Transverse colon (tissue), 4 donors: Measurements from ENCODE around the gene RNU5B-1. TPM values are rescaled to one million over a fixed set of nuclear protein-coding genes. Genes with fewer than 3 reads are reported as not detected.
"Not testable (repeated sequence)": the region's sequence is repeated elsewhere in the genome, so short reads cannot be mapped to it uniquely, and the experiment has no call there.

Source experiments
- DNase-seq: peaks from one replicate; pipeline ENCODE4 v3.0.0-alpha.2; 2019
- H3K27ac ChIP-seq, 4 donors: fragments of 200-600 bp; sonication (generic); 2 replicates each; pipeline ENCODE4 v1.5.1; 2016 to 2018; ENCODE audit warnings: inconsistent platforms in 4 of 4
- H3K27me3 ChIP-seq: fragments of 200-600 bp; sonication (generic); 2 replicates; pipeline ENCODE4 v1.5.1; 2017; ENCODE audit warnings: inconsistent platforms
- H3K36me3 ChIP-seq, 4 donors: fragments of 200-600 bp; sonication (generic); 2 replicates each; pipeline ENCODE4 v1.5.1; 2017 to 2019; ENCODE audit warnings: inconsistent platforms in 4 of 4
- H3K4me1 ChIP-seq, 4 donors: fragments of 200-600 bp; sonication (generic); 2 replicates each; pipeline ENCODE4 v1.5.1; 2017 to 2020; ENCODE audit warnings: inconsistent platforms in 4 of 4
- H3K4me3 ChIP-seq, 4 donors: fragments of 200-600 bp; sonication (generic); 1 replicate in 1 of 4; 2 replicates in 3 of 4; pipeline versions ENCODE4 v1.5.1 to v1.6.1; 2017 to 2019; ENCODE audit warnings: inconsistent platforms in 4 of 4
- H3K9me3 ChIP-seq, 2 donors: fragments of 200-600 bp; sonication (generic); 2 replicates each; pipeline ENCODE4 v1.5.1; 2017 to 2019; ENCODE audit warnings: inconsistent platforms in 2 of 2
- EP300 ChIP-seq: sonication (generic); formaldehyde crosslinking; IDR thresholded peaks from one replicate; pipeline ENCODE4 v1.6.1; 2017; ENCODE audit warnings: antibody characterized with exemption, low read depth
- POLR2A ChIP-seq: fragments of 450-650 bp; IDR thresholded peaks from one replicate; pipeline ENCODE4 v1.6.1; 2016; ENCODE audit warnings: antibody characterized with exemption, mild to moderate bottlenecking, moderate library complexity
- POLR2AphosphoS5 ChIP-seq, 3 donors: sonication (generic); formaldehyde crosslinking; IDR thresholded peaks; one replicate each; pipeline ENCODE4 v1.6.1; 2016; ENCODE audit warnings: antibody characterized with exemption in 3 of 3
- WGBS, 2 donors: methylation state at CpG; one replicate each; pipeline ENCODE4 v1.1.5; 2018; ENCODE audit warnings: low coverage in 1 of 2; 5-methylcytosine and 5-hydroxymethylcytosine counted together
- in situ Hi-C, 4 donors: fragments of 200-750 bp; cut with MboI; loops; one replicate each; pipeline versions ENCODE4 v1.15.0 to v1.15.1; 2017; ENCODE audit warnings: low sequenced_read_pairs in 3 of 4, low pct_ligation_motif_present in 1 of 4, low pct_unique_long_range_greater_than_20kb in 1 of 4
- intact Hi-C: fragments of 100-400 bp; cut with DNase I; formaldehyde crosslinking; loops from one replicate; pipeline ENCODE4 v1.15.1; 2023; ENCODE audit warnings: low total_unique reads
- total RNA-seq, 4 donors: library from RNA; depleted of rRNA; stranded (reverse); fragments of >200 nt; gene quantifications; one replicate each; pipeline ENCODE4 v1.1.0, GENCODE V29; 2016
- TF ChIP-seq, protein P1 (sequence below), 5 experiments: fragments of 200-600 bp in 3 of 5; fragments of 450-650 bp in 2 of 5; sonication (generic) in 3 of 5; IDR thresholded peaks; 1 replicate in 2 of 5; 2 replicates in 3 of 5; pipeline ENCODE4 v1.5.1; 2016 to 2017; ENCODE audit warnings: antibody characterized with exemption in 5 of 5, inconsistent platforms in 3 of 5, mild to moderate bottlenecking in 2 of 5, moderate library complexity in 1 of 5

RNU5B-1 gene
- total RNA-seq, 4 donors from 2014 or later, result not detected

DNA sequence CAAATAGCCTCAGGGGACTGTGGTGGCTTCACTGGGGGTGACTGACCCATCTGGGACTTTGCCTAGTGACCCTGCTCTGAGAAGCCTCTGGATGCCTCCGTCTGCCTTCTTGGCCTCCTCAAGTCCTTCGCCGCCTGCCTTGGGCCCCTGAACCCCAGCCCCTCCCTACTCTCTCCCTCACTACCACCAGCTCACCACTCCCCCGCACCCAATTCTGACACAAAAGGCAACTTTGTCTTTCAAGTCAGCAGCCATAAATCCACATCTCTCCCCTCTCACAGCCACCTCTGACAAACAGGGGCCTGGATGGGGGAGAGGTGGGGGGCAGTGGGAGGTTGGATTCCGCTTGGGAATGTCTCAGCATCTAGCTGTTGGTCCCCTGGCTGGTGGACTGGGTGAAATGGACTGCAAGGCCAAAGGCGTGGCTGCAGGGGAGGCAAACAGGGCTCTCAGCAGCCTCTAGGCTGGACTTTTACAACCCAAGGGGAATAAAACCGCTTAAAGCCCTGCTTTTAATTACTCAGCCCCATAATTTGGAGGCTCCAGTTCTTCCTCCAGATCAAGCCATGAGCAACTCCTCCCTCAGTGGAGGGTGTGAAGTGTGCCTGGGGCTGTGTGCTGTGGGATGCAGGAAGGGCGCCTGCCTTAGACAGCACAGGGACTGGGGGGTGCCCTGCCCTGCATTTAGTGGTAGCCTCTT, 39.9 kb downstream of the RNU5B-1 start:
- intact Hi-C loops, result no loop called here
- H3K27me3 ChIP-seq, result no peaks in the 10 kb centered on the region
- no peak overlapping the region for H3K27ac ChIP-seq
- TF ChIP-seq, protein P1, sequence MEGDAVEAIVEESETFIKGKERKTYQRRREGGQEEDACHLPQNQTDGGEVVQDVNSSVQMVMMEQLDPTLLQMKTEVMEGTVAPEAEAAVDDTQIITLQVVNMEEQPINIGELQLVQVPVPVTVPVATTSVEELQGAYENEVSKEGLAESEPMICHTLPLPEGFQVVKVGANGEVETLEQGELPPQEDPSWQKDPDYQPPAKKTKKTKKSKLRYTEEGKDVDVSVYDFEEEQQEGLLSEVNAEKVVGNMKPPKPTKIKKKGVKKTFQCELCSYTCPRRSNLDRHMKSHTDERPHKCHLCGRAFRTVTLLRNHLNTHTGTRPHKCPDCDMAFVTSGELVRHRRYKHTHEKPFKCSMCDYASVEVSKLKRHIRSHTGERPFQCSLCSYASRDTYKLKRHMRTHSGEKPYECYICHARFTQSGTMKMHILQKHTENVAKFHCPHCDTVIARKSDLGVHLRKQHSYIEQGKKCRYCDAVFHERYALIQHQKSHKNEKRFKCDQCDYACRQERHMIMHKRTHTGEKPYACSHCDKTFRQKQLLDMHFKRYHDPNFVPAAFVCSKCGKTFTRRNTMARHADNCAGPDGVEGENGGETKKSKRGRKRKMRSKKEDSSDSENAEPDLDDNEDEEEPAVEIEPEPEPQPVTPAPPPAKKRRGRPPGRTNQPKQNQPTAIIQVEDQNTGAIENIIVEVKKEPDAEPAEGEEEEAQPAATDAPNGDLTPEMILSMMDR (IDR thresholded peaks at IDR 0.05), result no peak
- TF ChIP-seq EP300 (no peak), POLR2A (no peak), POLR2AphosphoS5 (IDR thresholded peaks at IDR 0.05) (no peak)
- DNase-seq, result peak; percentile 15
- in situ Hi-C loops, result no loop called here
- H3K4me3 ChIP-seq, result no peak overlapping the region
- H3K4me1 ChIP-seq, result peaks cover 0 to 25% (median 14%) of the 10 kb centered on the region in 4 donors
- 67% methylated on average over 8 of the region's 8 CpGs; no CpG with 5 or more reads in 1 of the 2 donors for WGBS, 2 donors
- no peaks in the 10 kb centered on the region for H3K9me3 ChIP-seq
- no peaks in the 10 kb centered on the region for H3K36me3 ChIP-seq

- in situ Hi-C loops, result no loop called here
Measured at GRCh38 chr15:65344914-65345275, 40.4 kb downstream of the RNU5B-1 start.

GRCh38 chr15:65346856-65347598, 42.5 kb downstream of the RNU5B-1 start:
- in situ Hi-C loops, result no loop called here

More at GRCh38 chr15:65344914-65345275, 40.4 kb downstream of the RNU5B-1 start:
- intact Hi-C loops, result no loop called here
- WGBS, 2 donors, result 77% methylated on average over 2 of the region's 2 CpGs; no CpG with 5 or more reads in 1 of the 2 donors
- no peaks in the 10 kb centered on the region for H3K27me3 ChIP-seq
- DNase-seq, result no peak
- H3K36me3 ChIP-seq, result no peaks in the 10 kb centered on the region
- no peak overlapping the region for H3K27ac ChIP-seq
- H3K4me3 ChIP-seq, result no peak overlapping the region
- no peak for TF ChIP-seq POLR2A
- no peak for TF ChIP-seq POLR2AphosphoS5 (IDR thresholded peaks at IDR 0.05)
- no peak for TF ChIP-seq EP300
- TF ChIP-seq, protein P1 (IDR thresholded peaks at IDR 0.05), result no peak
- H3K9me3 ChIP-seq, result no peaks in the 10 kb centered on the region
- H3K4me1 ChIP-seq, result peaks cover 0 to 25% (median 12%) of the 10 kb centered on the region in 4 donors

DNA sequence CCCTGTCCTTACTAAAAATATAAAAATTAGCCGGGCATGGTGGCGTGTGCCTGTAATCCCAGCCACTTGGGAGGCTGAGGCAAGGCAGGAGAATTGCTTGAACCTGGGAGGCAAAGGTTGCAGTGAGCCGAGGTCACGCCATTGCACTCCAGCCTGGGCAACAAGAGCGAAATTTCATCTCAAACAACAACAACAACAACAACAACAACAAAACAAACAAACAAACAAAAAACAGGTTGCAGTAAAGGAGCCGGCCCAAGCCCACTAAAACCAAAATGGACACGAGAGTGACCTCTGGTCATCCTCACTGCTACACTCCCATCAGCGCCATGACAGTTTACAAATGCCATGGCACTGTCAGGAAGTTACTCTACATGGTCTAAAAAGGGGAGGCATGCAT, 43.3 kb downstream of the RNU5B-1 start:
- H3K4me1 ChIP-seq, result peaks cover 0 to 20% (median 11%) of the 10 kb centered on the region in 4 donors
- H3K36me3 ChIP-seq, intact Hi-C loops, DNase-seq, H3K4me3 ChIP-seq, H3K9me3 ChIP-seq, H3K27me3 ChIP-seq, H3K27ac ChIP-seq, in situ Hi-C loops: not testable (repeated sequence)
- 83 to 91% methylated on average over 6 to 8 of the region's 8 CpGs for WGBS, 2 donors

More at GRCh38 chr15:65346856-65347598, 42.5 kb downstream of the RNU5B-1 start:
- H3K4me3 ChIP-seq, result no peak overlapping the region
- intact Hi-C loops, result no loop called here
- DNase-seq, result no peak
- H3K27me3 ChIP-seq, result peaks cover 2% of the 10 kb centered on the region
- TF ChIP-seq POLR2A, result no peak
- TF ChIP-seq POLR2AphosphoS5 (IDR thresholded peaks at IDR 0.05), result no peak
- TF ChIP-seq EP300, result no peak
- TF ChIP-seq, protein P1 (IDR thresholded peaks at IDR 0.05), result no peak
- no peak overlapping the region for H3K27ac ChIP-seq
- WGBS, 2 donors, result 77 to 100% methylated on average over 1 to 6 of the region's 6 CpGs
- peaks cover 0 to 20% (median 11%) of the 10 kb centered on the region in 4 donors for H3K4me1 ChIP-seq
- no peaks in the 10 kb centered on the region for H3K9me3 ChIP-seq
- H3K36me3 ChIP-seq, result no peaks in the 10 kb centered on the region
